NCI-H1436 treated with DMSO at 0.1 percent for 48 hours (cell line): ENCODE data around the gene PIERCE2.
"Not testable (repeated sequence)": the region's sequence is repeated elsewhere in the genome, so short reads cannot be mapped to it uniquely, and the experiment has no call there.

Source experiments
- DNase-seq: peaks from one replicate; lab custom pipeline; 2025; lab: John Stamatoyannopoulos, UW

Gene PIERCE2

GRCh38 chr15:55408012-55408928 lies at the start of gene PIERCE2, which contains the start of gene CCPG1:
Gene PIERCE2, plus strand, starts transcription at chr15:55408495. Its CDS starts 274 bp downstream, at chr15:55408769.
Gene CCPG1, minus strand, starts transcription at chr15:55408359. Its CDS starts 18,935 bp downstream, at chr15:55389424.
- peak; percentile 73 for DNase-seq

- DNase-seq, result no peak
Measured at GRCh38 chr15:55360256-55360655, 48.0 kb upstream of the PIERCE2 start.

- DNase-seq, result no peak
Measured at GRCh38 chr15:55361048-55361447, 47.2 kb upstream of the PIERCE2 start.

GRCh38 chr15:55362641-55363040 lies 45.7 kb upstream of the PIERCE2 start:
- no peak for DNase-seq

GRCh38 chr15:55366981-55367380 lies 41.3 kb upstream of the PIERCE2 start:
- no peak for DNase-seq

GRCh38 chr15:55372701-55373440 lies 35.4 kb upstream of the PIERCE2 start:
- no peak for DNase-seq

GRCh38 chr15:55379095-55379494 lies 29.2 kb upstream of the PIERCE2 start:
- DNase-seq, result no peak

GRCh38 chr15:55381595-55381994 lies 26.7 kb upstream of the PIERCE2 start:
- no peak for DNase-seq

- DNase-seq, result no peak
Measured at GRCh38 chr15:55383687-55384086, 24.6 kb upstream of the PIERCE2 start.

- DNase-seq, result no peak
Measured at GRCh38 chr15:55387027-55387426, 21.3 kb upstream of the PIERCE2 start.

GRCh38 chr15:55389264-55389607 lies 19.1 kb upstream of the PIERCE2 start:
- DNase-seq, result no peak

GRCh38 chr15:55394694-55395093 lies 13.6 kb upstream of the PIERCE2 start:
- DNase-seq, result no peak

- no peak for DNase-seq
Measured at GRCh38 chr15:55398243-55398642, 10.1 kb upstream of the PIERCE2 start.

- DNase-seq, result not testable (repeated sequence)
Measured at GRCh38 chr15:55400050-55400449, 8.2 kb upstream of the PIERCE2 start.

GRCh38 chr15:55401786-55402246 lies 6.5 kb upstream of the PIERCE2 start:
- DNase-seq, result no peak

GRCh38 chr15:55402707-55403106 lies 5.6 kb upstream of the PIERCE2 start:
- no peak for DNase-seq

- DNase-seq, result no peak
Measured at GRCh38 chr15:55403531-55403930, 4.8 kb upstream of the PIERCE2 start.

- no peak for DNase-seq
Measured at GRCh38 chr15:55407498-55408011, 740 bp upstream of the PIERCE2 start.

GRCh38 chr15:55408976-55409375 lies 681 bp downstream of the PIERCE2 start:
- not testable (repeated sequence) for DNase-seq

- not testable (repeated sequence) for DNase-seq
Measured at GRCh38 chr15:55417678-55418077, 9.4 kb downstream of the PIERCE2 start.

- no peak for DNase-seq
Measured at GRCh38 chr15:55420171-55420866, 12.0 kb downstream of the PIERCE2 start.

- no peak for DNase-seq
Measured at GRCh38 chr15:55422089-55422488, 13.8 kb downstream of the PIERCE2 start.
